ENCODE results near the gene C10orf105.

Gene C10orf105

GRCh38 chr10:71719464-71720201 is at the start of gene C10orf105:
Gene C10orf105 (minus strand): TSS chr10:71719778. CDS start chr10:71716337, 3,441 bp downstream.
- no peak for DNase-seq

GRCh38 chr10:71767420-71768035 is 48.0 kb upstream of the C10orf105 start:
- DNase-seq: no peak

- DNase-seq: peak; percentile 80
These were observed 47.3 kb upstream of the C10orf105 start for GRCh38 chr10:71766717-71767419.

GRCh38 chr10:71765906-71766716 is 46.5 kb upstream of the C10orf105 start:
- no peak for DNase-seq

- no peak for DNase-seq
These were observed 45.8 kb upstream of the C10orf105 start for GRCh38 chr10:71765176-71765904.

- no peak for DNase-seq
These were observed 44.0 kb upstream of the C10orf105 start for GRCh38 chr10:71763352-71764127.

GRCh38 chr10:71762324-71762723 is 42.7 kb upstream of the C10orf105 start:
- DNase-seq: no peak

GRCh38 chr10:71761541-71762113 is 42.0 kb upstream of the C10orf105 start:
- DNase-seq: no peak

GRCh38 chr10:71761105-71761511 is 41.5 kb upstream of the C10orf105 start:
- no peak for DNase-seq

GRCh38 chr10:71757399-71757922 is 37.9 kb upstream of the C10orf105 start:
- DNase-seq: no peak

- DNase-seq: no peak
These were observed 37.0 kb upstream of the C10orf105 start for GRCh38 chr10:71756311-71757191.

GRCh38 chr10:71755179-71755879 is 35.8 kb upstream of the C10orf105 start:
- DNase-seq: no peak

GRCh38 chr10:71754562-71754961 is 35.0 kb upstream of the C10orf105 start:
- DNase-seq: no peak

GRCh38 chr10:71753960-71754505 is 34.5 kb upstream of the C10orf105 start:
- no peak for DNase-seq

- DNase-seq: peak; percentile 74
These were observed 33.7 kb upstream of the C10orf105 start for GRCh38 chr10:71753091-71753959.

- DNase-seq: no peak
These were observed 33.0 kb upstream of the C10orf105 start for GRCh38 chr10:71752391-71753090.
